K562 (cell line): ENCODE results near the gene OR2S2. TPM values are rescaled to one million over a fixed set of nuclear protein-coding genes. Genes with fewer than 3 reads are reported as not detected.
A peak's percentile ranks its signal among the peaks of the same experiment; 100 is the strongest.

Source experiments
- CBX1 ChIP-seq: sonication (generic); IDR thresholded peaks from 2 replicates; pipeline ENCODE4 v1.6.1; 2016; ENCODE audit warnings: antibody characterized with exemption, low read depth, mild to moderate bottlenecking
- CBX2 ChIP-seq: fragments of 200-600 bp; sonication (generic); IDR thresholded peaks from one replicate; pipeline ENCODE4 v1.6.1; 2012; ENCODE audit warnings: mild to moderate bottlenecking, low read length, inconsistent platforms; ENCODE audit not compliant: insufficient read depth, poor library complexity, severe bottlenecking
- COPS2 ChIP-seq: fragments of 450-650 bp; conservative IDR thresholded peaks from 2 replicates; pipeline ENCODE4 v1.6.1; 2016; ENCODE audit warnings: mild to moderate bottlenecking, moderate library complexity
- HDAC8 ChIP-seq: fragments of 450-650 bp; IDR thresholded peaks from 2 replicates; pipeline ENCODE4 v1.6.1; 2016; ENCODE audit warnings: mild to moderate bottlenecking, missing genetic modification characterization, moderate library complexity, missing compliant biosample characterization
- KAT2B ChIP-seq: IDR thresholded peaks from one replicate; pipeline ENCODE4 v1.6.1; 2012; ENCODE audit warnings: low read depth, mild to moderate bottlenecking, control low read depth, inconsistent platforms, low read length, moderate library complexity
- MED1 ChIP-seq: sonication (generic); formaldehyde crosslinking; IDR thresholded peaks from 2 replicates; pipeline ENCODE4 v1.8.1; 2023; ENCODE audit warnings: missing genetic modification reagents, borderline replicate concordance
- NFE2 ChIP-seq: IDR thresholded peaks from 2 replicates; pipeline ENCODE4 v1.6.1; 2014; ENCODE audit warnings: antibody characterized with exemption, low read depth
- NFIX ChIP-seq: fragments of 250-450 bp; sonication (Bioruptor Pico); IDR thresholded peaks from 2 replicates; pipeline ENCODE4 v1.4.0; 2020; ENCODE audit warnings: low read depth, mild to moderate bottlenecking, moderate library complexity
- POLR2H ChIP-seq: IDR thresholded peaks from 2 replicates; pipeline ENCODE4 v1.6.1; 2016; ENCODE audit warnings: missing genetic modification characterization, low read depth, mild to moderate bottlenecking, control low read depth, missing compliant biosample characterization, moderate library complexity
- POLR3G ChIP-seq: IDR thresholded peaks from 2 replicates; pipeline ENCODE4 v1.6.1; 2011; ENCODE audit not compliant: insufficient read length, insufficient replicate concordance; ENCODE audit errors: extremely low read depth
- SETDB1 ChIP-seq: IDR thresholded peaks from one replicate; pipeline ENCODE4 v1.6.1; 2012; ENCODE audit warnings: low read length, control low read depth, inconsistent platforms
- SMARCA5 ChIP-seq: fragments of 450-650 bp; IDR thresholded peaks from 2 replicates; pipeline ENCODE4 v1.6.1; 2016
- WHSC1 ChIP-seq: IDR thresholded peaks from one replicate; pipeline ENCODE4 v1.6.1; 2012; ENCODE audit warnings: low read length, control low read depth, inconsistent platforms
- YBX1 ChIP-seq: fragments of 450-650 bp; IDR thresholded peaks from 2 replicates; pipeline ENCODE4 v1.7.1; 2016; ENCODE audit warnings: mild to moderate bottlenecking
- ZBTB40 ChIP-seq, 2 experiments: fragments of 450-650 bp in 1 of 2; sonication (generic) in 1 of 2; formaldehyde crosslinking in 1 of 2; IDR thresholded peaks; 2 replicates each; pipeline versions ENCODE4 v1.7.1 to v1.9.0; 2016 to 2022; ENCODE audit warnings: inconsistent platforms in 1 of 2, mild to moderate bottlenecking in 1 of 2, missing genetic modification reagents in 1 of 2
- ZNF140 ChIP-seq: fragments of 250-450 bp; sonication (Bioruptor Pico); IDR thresholded peaks from 2 replicates; pipeline ENCODE4 v1.8.0; 2021; ENCODE audit warnings: moderate library complexity, mild to moderate bottlenecking, inconsistent platforms
- ZNF263 ChIP-seq: sonication (generic); formaldehyde crosslinking; IDR thresholded peaks from 2 replicates; pipeline ENCODE4 v1.8.0; 2022; ENCODE audit warnings: mild to moderate bottlenecking, missing genetic modification reagents, borderline replicate concordance
- ZNF561 ChIP-seq: fragments of 450-650 bp; formaldehyde crosslinking; conservative IDR thresholded peaks from 2 replicates; pipeline ENCODE4 v1.4.0; 2020; ENCODE audit warnings: mild to moderate bottlenecking, moderate library complexity
- polyA plus RNA-seq, 8 experiments: library from polyadenylated mRNA; depleted of rRNA in 4 of 8; stranded (reverse) in 5 of 8; unstranded in 3 of 8; fragments of >200 nt; fragmentation: Nextera tagmentation in 2 of 8; fragmentation: Illumina TruSeq in 1 of 8; extraction: Ambion mirVana in 2 of 8; extraction: Trizol in 1 of 8; gene quantifications; 2 replicates each; pipeline versions ENCODE4 v1.2.1 to v1.2.3, GENCODE V29; 2011 to 2014; ENCODE audit warnings: inconsistent platforms in 1 of 8, missing spikeins in 1 of 8
- total RNA-seq, 7 experiments: library from RNA; depleted of rRNA in 6 of 7; stranded (reverse); fragments of >200 nt in 6 of 7; fragmentation: Illumina TruSeq in 2 of 7; extraction: Trizol in 2 of 7; gene quantifications; 2 replicates each; pipeline versions ENCODE4 v1.2.1 to v1.2.3, GENCODE V29; 2011 to 2021; ENCODE audit warnings: low replicate concordance in 1 of 7
- TF ChIP-seq, protein P1 (sequence below): fragments of 450-650 bp; formaldehyde crosslinking; IDR thresholded peaks from 2 replicates; pipeline ENCODE4 v1.4.0; 2020; ENCODE audit warnings: mild to moderate bottlenecking, mixed read lengths

OR2S2 gene
- total and polyA plus RNA-seq, 9 of the 15 experiments (the other 6 are each of a cell fraction or from before 2014, with no cell fraction given), result not detected

DNA sequence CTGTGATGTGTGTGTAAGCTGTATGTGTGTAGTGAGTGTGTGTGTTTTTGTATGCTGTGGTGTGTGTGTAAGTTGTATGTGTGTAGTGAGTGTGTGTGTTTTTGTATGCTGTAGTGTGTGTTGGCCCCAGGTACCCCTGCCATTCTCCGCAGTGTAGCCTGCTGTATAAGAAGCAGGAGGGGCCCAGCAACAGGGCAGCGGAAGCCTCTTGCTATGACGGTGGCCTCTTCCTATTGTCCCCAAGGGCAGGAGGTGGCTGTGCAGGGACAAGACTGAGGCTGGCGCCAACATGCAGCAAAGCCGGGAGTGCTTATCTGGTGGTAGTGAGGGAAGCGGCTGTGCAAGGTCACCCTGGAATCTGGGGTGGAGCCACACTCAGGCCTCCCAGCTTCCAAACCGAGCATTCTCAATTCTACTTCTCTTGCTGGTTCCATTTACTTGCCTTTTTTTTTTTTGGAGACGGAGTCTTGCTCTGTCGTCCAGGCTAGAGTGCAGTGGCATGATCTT lies 43.6 kb downstream of the OR2S2 start (continued):
- no peak for TF ChIP-seq POLR2H (tag)
- no peak for TF ChIP-seq MED1 (CRISPR knock-in tag)
- TF ChIP-seq CBX1, result peak; percentile 82; the same call in 1 of the 2 replicates
- TF ChIP-seq ZBTB40 (IDR thresholded peaks at IDR 0.05), result no peak
- no peak for TF ChIP-seq ZBTB40 (CRISPR knock-in tag; IDR thresholded peaks at IDR 0.05)
- no peak for TF ChIP-seq COPS2
- no peak for TF ChIP-seq ZNF263 (CRISPR knock-in tag)
- TF ChIP-seq NFIX, result no peak
- TF ChIP-seq CBX2, result no peak
- TF ChIP-seq YBX1, result no peak
- no peak for TF ChIP-seq KAT2B
- TF ChIP-seq WHSC1, result no peak
- TF ChIP-seq POLR3G, result no peak
- TF ChIP-seq ZNF561, result no peak
- no peak for TF ChIP-seq SMARCA5
- TF ChIP-seq ZNF140 (CRISPR knock-in tag), result no peak
- TF ChIP-seq NFE2, result peak; percentile 41
- no peak for TF ChIP-seq HDAC8 (tag)
- TF ChIP-seq, protein P1, sequence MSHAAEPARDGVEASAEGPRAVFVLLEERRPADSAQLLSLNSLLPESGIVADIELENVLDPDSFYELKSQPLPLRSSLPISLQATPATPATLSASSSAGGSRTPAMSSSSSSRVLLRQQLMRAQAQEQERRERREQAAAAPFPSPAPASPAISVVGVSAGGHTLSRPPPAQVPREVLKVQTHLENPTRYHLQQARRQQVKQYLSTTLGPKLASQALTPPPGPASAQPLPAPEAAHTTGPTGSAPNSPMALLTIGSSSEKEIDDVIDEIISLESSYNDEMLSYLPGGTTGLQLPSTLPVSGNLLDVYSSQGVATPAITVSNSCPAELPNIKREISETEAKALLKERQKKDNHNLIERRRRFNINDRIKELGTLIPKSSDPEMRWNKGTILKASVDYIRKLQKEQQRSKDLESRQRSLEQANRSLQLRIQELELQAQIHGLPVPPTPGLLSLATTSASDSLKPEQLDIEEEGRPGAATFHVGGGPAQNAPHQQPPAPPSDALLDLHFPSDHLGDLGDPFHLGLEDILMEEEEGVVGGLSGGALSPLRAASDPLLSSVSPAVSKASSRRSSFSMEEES (CRISPR knock-in tag), result no peak
- no peak for TF ChIP-seq SETDB1
